ENCODE measurements around the gene CNTN4. TPM values are rescaled to one million over a fixed set of nuclear protein-coding genes. Genes with fewer than 3 reads are reported as not detected.

The CNTN4 gene
- polyA plus RNA-seq, 1 experiment, result not detected

- Histone ChIP-seq H3K4me3 (ENCODE audit: low read depth, low read length) (no peak overlapping the region), H3K9me3 (ENCODE audit: control insufficient read depth, insufficient read depth, low read length) (peaks cover 3% of the 10 kb centered on the region), H3K27ac (ENCODE audit: low read depth, low read length) (no peak overlapping the region), H3K27me3 (ENCODE audit: control insufficient read depth, insufficient read depth, low read length) (no peaks in the 10 kb centered on the region)
- POLR2A ChIA-PET, result no interaction called here
- no peak for DNase-seq (ENCODE audit: low read depth, low spot score)
- CTCF ChIA-PET, result no interaction called here
- TF ChIP-seq CTCF (IDR thresholded peaks at IDR 0.05; ENCODE audit: low read depth, low read length), result no peak
Observed at GRCh38 chr3:2458816-2459215, 360.1 kb downstream of the CNTN4 start.

GRCh38 chr3:2465842-2466241, 367.2 kb downstream of the CNTN4 start:
- Histone ChIP-seq H3K4me3 (ENCODE audit: low read depth, low read length) (no peak overlapping the region), H3K9me3 (ENCODE audit: control insufficient read depth, insufficient read depth, low read length) (peaks cover 6% of the 10 kb centered on the region), H3K27ac (ENCODE audit: low read depth, low read length) (no peak overlapping the region), H3K27me3 (ENCODE audit: control insufficient read depth, insufficient read depth, low read length) (no peaks in the 10 kb centered on the region)
- no peak for DNase-seq (ENCODE audit: low read depth, low spot score)
- CTCF ChIA-PET, result no interaction called here
- TF ChIP-seq CTCF (IDR thresholded peaks at IDR 0.05; ENCODE audit: low read depth, low read length), result no peak
- POLR2A ChIA-PET, result no interaction called here

- Histone ChIP-seq H3K4me3 (ENCODE audit: low read depth, low read length) (no peak overlapping the region), H3K9me3 (ENCODE audit: control insufficient read depth, insufficient read depth, low read length) (peaks cover 8% of the 10 kb centered on the region), H3K27me3 (ENCODE audit: control insufficient read depth, insufficient read depth, low read length) (no peaks in the 10 kb centered on the region), H3K27ac (ENCODE audit: low read depth, low read length) (no peak overlapping the region)
- ChIA-PET POLR2A (no interaction called here), CTCF (no interaction called here)
- DNase-seq (ENCODE audit: low read depth, low spot score), result no peak
- no peak for TF ChIP-seq CTCF (IDR thresholded peaks at IDR 0.05; ENCODE audit: low read depth, low read length)
Observed at GRCh38 chr3:2468816-2469215, 370.1 kb downstream of the CNTN4 start.

- no peak for TF ChIP-seq CTCF (IDR thresholded peaks at IDR 0.05; ENCODE audit: low read depth, low read length)
- Histone ChIP-seq H3K4me3 (ENCODE audit: low read depth, low read length) (no peak overlapping the region), H3K27me3 (ENCODE audit: control insufficient read depth, insufficient read depth, low read length) (no peaks in the 10 kb centered on the region), H3K9me3 (ENCODE audit: control insufficient read depth, insufficient read depth, low read length) (peaks cover 8% of the 10 kb centered on the region; the same call in 1 of the 2 replicates), H3K27ac (ENCODE audit: low read depth, low read length) (no peak overlapping the region)
- POLR2A ChIA-PET, result no interaction called here
- CTCF ChIA-PET, result no interaction called here
- DNase-seq (ENCODE audit: low read depth, low spot score), result no peak
Observed at GRCh38 chr3:2476996-2477395, 378.3 kb downstream of the CNTN4 start.

- CTCF ChIA-PET, result no interaction called here
Observed at GRCh38 chr3:2477620-2478019, 379.0 kb downstream of the CNTN4 start.

More at GRCh38 chr3:2477620-2478019, 379.0 kb downstream of the CNTN4 start:
- Histone ChIP-seq H3K4me3 (ENCODE audit: low read depth, low read length) (no peak overlapping the region), H3K27me3 (ENCODE audit: control insufficient read depth, insufficient read depth, low read length) (no peaks in the 10 kb centered on the region), H3K9me3 (ENCODE audit: control insufficient read depth, insufficient read depth, low read length) (peaks cover 7% of the 10 kb centered on the region), H3K27ac (ENCODE audit: low read depth, low read length) (no peak overlapping the region)
- TF ChIP-seq CTCF (IDR thresholded peaks at IDR 0.05; ENCODE audit: low read depth, low read length), result no peak
- no peak for DNase-seq (ENCODE audit: low read depth, low spot score)
- POLR2A ChIA-PET, result no interaction called here
